LNCAP (cell line): ENCODE data around the gene PIK3CA.

ENCODE experiments used
- TF ChIP-seq, protein P1 (sequence below): fragments of 450-650 bp; IDR thresholded peaks from 2 replicates; pipeline ENCODE4 v1.5.1; 2017; ENCODE audit warnings: mild to moderate bottlenecking

PIK3CA gene

DNA sequence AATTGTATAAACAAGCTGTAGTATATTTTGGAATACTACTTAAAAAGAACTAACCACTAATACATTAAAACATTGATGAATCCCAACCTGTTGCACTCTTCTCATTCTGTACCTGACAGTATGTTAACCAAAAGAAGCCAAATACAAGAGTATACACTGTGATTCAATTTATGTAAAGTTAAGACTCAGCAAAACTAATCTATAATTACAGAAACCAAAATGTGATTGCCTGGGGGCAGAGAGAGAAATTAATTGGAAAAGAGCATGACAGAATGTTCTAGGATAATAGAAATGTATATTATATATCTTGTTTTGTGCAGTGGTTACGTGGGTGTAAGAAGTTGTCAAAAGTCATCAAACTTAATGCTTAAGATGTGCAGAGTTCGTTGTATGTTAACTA, 31.1 kb downstream of the PIK3CA start:
- TF ChIP-seq, protein P1, sequence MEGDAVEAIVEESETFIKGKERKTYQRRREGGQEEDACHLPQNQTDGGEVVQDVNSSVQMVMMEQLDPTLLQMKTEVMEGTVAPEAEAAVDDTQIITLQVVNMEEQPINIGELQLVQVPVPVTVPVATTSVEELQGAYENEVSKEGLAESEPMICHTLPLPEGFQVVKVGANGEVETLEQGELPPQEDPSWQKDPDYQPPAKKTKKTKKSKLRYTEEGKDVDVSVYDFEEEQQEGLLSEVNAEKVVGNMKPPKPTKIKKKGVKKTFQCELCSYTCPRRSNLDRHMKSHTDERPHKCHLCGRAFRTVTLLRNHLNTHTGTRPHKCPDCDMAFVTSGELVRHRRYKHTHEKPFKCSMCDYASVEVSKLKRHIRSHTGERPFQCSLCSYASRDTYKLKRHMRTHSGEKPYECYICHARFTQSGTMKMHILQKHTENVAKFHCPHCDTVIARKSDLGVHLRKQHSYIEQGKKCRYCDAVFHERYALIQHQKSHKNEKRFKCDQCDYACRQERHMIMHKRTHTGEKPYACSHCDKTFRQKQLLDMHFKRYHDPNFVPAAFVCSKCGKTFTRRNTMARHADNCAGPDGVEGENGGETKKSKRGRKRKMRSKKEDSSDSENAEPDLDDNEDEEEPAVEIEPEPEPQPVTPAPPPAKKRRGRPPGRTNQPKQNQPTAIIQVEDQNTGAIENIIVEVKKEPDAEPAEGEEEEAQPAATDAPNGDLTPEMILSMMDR: no peak

DNA sequence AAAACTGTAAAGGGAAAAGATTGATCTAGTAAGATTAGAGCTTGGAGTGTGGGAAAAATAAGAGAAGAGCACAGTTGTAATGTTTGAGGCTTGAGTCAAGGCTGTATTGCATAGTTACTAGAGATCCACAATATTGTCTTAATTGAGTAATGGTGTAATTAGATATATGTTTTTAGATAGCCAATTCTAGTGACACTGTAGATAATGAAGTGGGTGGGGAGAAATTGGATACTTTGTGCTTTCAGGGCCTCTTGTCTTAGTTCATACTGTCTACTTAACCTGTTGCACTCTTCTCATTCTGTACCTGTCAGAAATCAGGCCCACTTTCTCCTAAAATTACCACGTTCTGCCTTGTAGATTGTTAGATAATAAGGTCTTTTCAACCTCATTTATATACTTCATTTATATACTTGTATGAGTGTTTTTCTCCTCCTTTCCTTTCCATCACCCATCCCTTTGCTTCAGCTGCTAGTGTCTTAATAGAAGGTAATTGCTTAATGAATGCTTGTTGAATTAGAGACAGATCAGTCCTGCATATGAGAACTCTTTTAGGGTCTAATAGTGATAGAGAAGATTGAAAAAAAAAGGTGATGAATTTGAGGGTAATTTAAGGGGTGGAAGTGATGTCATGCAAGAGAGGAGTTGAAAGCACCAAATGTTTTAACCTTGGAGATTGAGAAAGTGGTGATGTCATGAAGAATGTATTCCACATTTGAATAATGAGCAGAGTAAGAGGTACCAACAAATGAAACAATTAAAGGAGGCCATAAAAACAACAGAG, 32.0 kb downstream of the PIK3CA start:
- TF ChIP-seq, protein P1: no peak

GRCh38 chr3:179181021-179181472, 32.9 kb downstream of the PIK3CA start:
- TF ChIP-seq, protein P1: no peak

GRCh38 chr3:179181993-179182551, 33.9 kb downstream of the PIK3CA start:
- TF ChIP-seq, protein P1: no peak

DNA sequence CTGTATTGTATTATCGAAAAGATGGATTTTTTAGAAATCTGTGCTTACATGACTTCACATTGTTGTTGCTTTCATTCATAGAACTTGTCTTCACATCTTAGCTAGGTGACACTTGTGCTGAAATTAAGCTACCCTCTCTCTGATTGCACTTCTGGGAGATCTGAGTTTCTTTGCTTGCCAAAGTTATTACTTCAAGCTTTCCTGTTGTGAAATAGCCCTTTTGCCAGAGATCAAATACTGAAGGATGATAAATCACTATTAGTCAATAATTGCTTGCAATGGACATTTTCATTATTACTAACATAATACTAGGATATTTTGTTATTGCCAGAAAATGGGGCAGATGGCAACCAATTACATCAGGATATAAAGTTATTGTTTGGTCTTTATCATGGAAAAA, 34.7 kb downstream of the PIK3CA start:
- TF ChIP-seq, protein P1: no peak

DNA sequence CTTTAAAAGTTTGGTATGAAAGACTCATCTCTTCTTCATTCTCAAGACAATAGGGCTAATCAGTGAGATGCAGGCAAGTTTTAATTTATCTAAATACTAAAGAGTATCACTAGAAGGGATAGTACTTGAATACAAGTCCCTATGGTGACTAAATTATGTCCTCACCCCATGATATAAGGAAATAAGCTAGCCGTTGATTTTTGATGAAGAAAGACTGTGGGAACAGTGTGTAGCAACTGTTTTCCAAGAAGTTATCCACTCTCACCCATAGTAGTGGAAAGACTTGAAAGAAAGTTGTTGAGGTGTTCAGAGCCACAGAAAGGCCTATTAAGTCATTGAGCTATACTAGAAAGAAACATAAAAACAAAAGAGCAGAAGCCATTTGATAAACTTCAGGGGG, 36.7 kb downstream of the PIK3CA start:
- TF ChIP-seq, protein P1: no peak

GRCh38 chr3:179186426-179186825, 38.3 kb downstream of the PIK3CA start:
- TF ChIP-seq, protein P1: no peak
